ENCODE measurements around the gene OR51F1.
"Not testable (repeated sequence)": the region's sequence is repeated elsewhere in the genome, so short reads cannot be mapped to it uniquely, and the experiment has no call there.

Gene OR51F1

DNA sequence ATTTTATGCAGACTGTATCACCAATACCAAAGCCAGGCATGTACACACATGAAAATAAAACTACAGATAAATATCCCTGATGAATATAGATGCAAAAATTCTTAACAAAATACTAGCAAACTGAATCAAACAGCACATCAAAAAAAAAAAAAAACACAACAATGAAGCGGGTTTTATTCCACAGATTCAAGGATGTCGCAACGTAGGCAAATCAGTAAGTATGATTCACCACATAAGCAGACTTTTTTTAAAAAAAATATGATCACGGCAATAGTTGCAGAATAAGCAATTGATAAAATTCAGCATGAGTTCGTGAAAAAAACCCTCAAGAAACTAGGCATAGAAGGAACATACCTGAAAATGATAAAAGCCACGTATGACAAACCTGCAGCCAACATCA is 21.3 kb downstream of the OR51F1 start:
- no peak overlapping the region for H2AK5ac ChIP-seq (ENCODE audit: low read length, severe bottlenecking)
- WGBS = 62% methylated on average over 4 of the region's 6 CpGs
- no peak overlapping the region for H3K4me3 ChIP-seq (ENCODE audit: insufficient read depth in 1 of 2, low read depth in 1 of 2, low read length in 2 of 2)

GRCh38 chr11:4740735-4741134 is 29.0 kb downstream of the OR51F1 start:
- Histone ChIP-seq H3K9ac (ENCODE audit: low read length) (no peak overlapping the region), H3K4ac (ENCODE audit: low read depth in 1 of 2, low read length in 2 of 2) (no peak overlapping the region), H3K27me3 (ENCODE audit: control insufficient read depth in 1 of 2, insufficient read depth in 1 of 2, low read length in 2 of 2) (no peaks in the 10 kb centered on the region), H3K79me1 (replicated peaks; ENCODE audit: low read length, poor library complexity, severe bottlenecking) (no peaks in the 10 kb centered on the region), H2BK15ac (ENCODE audit: low read depth, poor library complexity, severe bottlenecking) (no peak overlapping the region), H2AFZ (ENCODE audit: low read depth, low read length) (no peak overlapping the region), H4K8ac (ENCODE audit: low read length) (no peak overlapping the region), H3K23ac (ENCODE audit: low read length in 2 of 2) (no peak overlapping the region), H3K4me3 (ENCODE audit: insufficient read depth in 1 of 2, low read depth in 1 of 2, low read length in 2 of 2) (no peak overlapping the region), H2BK5ac (ENCODE audit: low read depth, low read length, poor library complexity, severe bottlenecking) (no peak overlapping the region), H3K36me3 (ENCODE audit: control insufficient read depth in 1 of 2, insufficient read depth in 2 of 2, low read depth in 1 of 2, low read length in 2 of 2) (no peaks in the 10 kb centered on the region), H3K18ac (ENCODE audit: low read depth in 1 of 2, low read length in 2 of 2) (no peak overlapping the region), H3K27ac (ENCODE audit: low read length, poor library complexity, severe bottlenecking) (no peak overlapping the region), H2BK12ac (ENCODE audit: low read length in 2 of 2) (no peak overlapping the region), H2BK120ac (ENCODE audit: low read depth, low read length) (no peak overlapping the region), H3K4me1 (ENCODE audit: control insufficient read depth, insufficient read depth, low read depth, low read length) (no peaks in the 10 kb centered on the region), H2AK5ac (ENCODE audit: low read length, severe bottlenecking) (no peak overlapping the region), H3K4me2 (ENCODE audit: low read length, poor library complexity, severe bottlenecking) (no peak overlapping the region), H4K91ac (ENCODE audit: low read length) (no peak overlapping the region), H3K14ac (ENCODE audit: low read length in 2 of 2) (no peak overlapping the region), H3K9me3 (ENCODE audit: control insufficient read depth, low read length) (no peaks in the 10 kb centered on the region)
- DNase-seq = no peak
- 65% methylated on average over 2 of the region's 2 CpGs for WGBS

More for the DNA sequence above, 21.3 kb downstream of the OR51F1 start:
- no peak overlapping the region for H2AFZ ChIP-seq (ENCODE audit: low read depth, low read length)
- no peak overlapping the region for H2BK15ac ChIP-seq (ENCODE audit: low read depth, poor library complexity, severe bottlenecking)
- H3K27me3 ChIP-seq (ENCODE audit: control insufficient read depth in 1 of 2, insufficient read depth in 1 of 2, low read length in 2 of 2) = no peaks in the 10 kb centered on the region
- H4K91ac ChIP-seq (ENCODE audit: low read length) = no peak overlapping the region
- no peak overlapping the region for H2BK5ac ChIP-seq (ENCODE audit: low read depth, low read length, poor library complexity, severe bottlenecking)
- no peak overlapping the region for H2BK120ac ChIP-seq (ENCODE audit: low read depth, low read length)
- H3K4me1 ChIP-seq (ENCODE audit: control insufficient read depth, insufficient read depth, low read depth, low read length) = no peaks in the 10 kb centered on the region
- no peak overlapping the region for H3K14ac ChIP-seq (ENCODE audit: low read length in 2 of 2)
- no peaks in the 10 kb centered on the region for H3K9me3 ChIP-seq (ENCODE audit: control insufficient read depth, low read length)
- no peak overlapping the region for H4K8ac ChIP-seq (ENCODE audit: low read length)
- H3K9ac ChIP-seq (ENCODE audit: low read length) = no peak overlapping the region
- H3K36me3 ChIP-seq (ENCODE audit: control insufficient read depth in 1 of 2, insufficient read depth in 2 of 2, low read depth in 1 of 2, low read length in 2 of 2) = no peaks in the 10 kb centered on the region
- H3K79me1 ChIP-seq (replicated peaks; ENCODE audit: low read length, poor library complexity, severe bottlenecking) = no peaks in the 10 kb centered on the region
- no peak overlapping the region for H3K23ac ChIP-seq (ENCODE audit: low read length in 2 of 2)
- H3K4me2 ChIP-seq (ENCODE audit: low read length, poor library complexity, severe bottlenecking) = no peak overlapping the region
- H3K4ac ChIP-seq (ENCODE audit: low read depth in 1 of 2, low read length in 2 of 2) = no peak overlapping the region
- H3K18ac ChIP-seq (ENCODE audit: low read depth in 1 of 2, low read length in 2 of 2) = no peak overlapping the region
- H2BK12ac ChIP-seq (ENCODE audit: low read length in 2 of 2) = no peak overlapping the region
- DNase-seq = no peak
- no peak overlapping the region for H3K27ac ChIP-seq (ENCODE audit: low read length, poor library complexity, severe bottlenecking)

GRCh38 chr11:4727171-4727570 is 42.6 kb downstream of the OR51F1 start:
- Histone ChIP-seq H3K4me2 (ENCODE audit: low read length, poor library complexity, severe bottlenecking) (no peak overlapping the region), H2AK5ac (ENCODE audit: low read length, severe bottlenecking) (no peak overlapping the region), H3K36me3 (ENCODE audit: control insufficient read depth in 1 of 2, insufficient read depth in 2 of 2, low read depth in 1 of 2, low read length in 2 of 2) (no peaks in the 10 kb centered on the region), H2BK120ac (ENCODE audit: low read depth, low read length) (no peak overlapping the region), H3K14ac (ENCODE audit: low read length in 2 of 2) (no peak overlapping the region), H2BK15ac (ENCODE audit: low read depth, poor library complexity, severe bottlenecking) (no peak overlapping the region), H4K91ac (ENCODE audit: low read length) (no peak overlapping the region), H2AFZ (ENCODE audit: low read depth, low read length) (no peak overlapping the region), H3K9ac (ENCODE audit: low read length) (no peak overlapping the region), H3K4me3 (ENCODE audit: insufficient read depth in 1 of 2, low read depth in 1 of 2, low read length in 2 of 2) (no peak overlapping the region), H3K27me3 (ENCODE audit: control insufficient read depth in 1 of 2, insufficient read depth in 1 of 2, low read length in 2 of 2) (no peaks in the 10 kb centered on the region), H4K8ac (ENCODE audit: low read length) (no peak overlapping the region), H3K18ac (ENCODE audit: low read depth in 1 of 2, low read length in 2 of 2) (no peak overlapping the region), H3K27ac (ENCODE audit: low read length, poor library complexity, severe bottlenecking) (no peak overlapping the region), H3K4ac (ENCODE audit: low read depth in 1 of 2, low read length in 2 of 2) (no peak overlapping the region), H2BK5ac (ENCODE audit: low read depth, low read length, poor library complexity, severe bottlenecking) (no peak overlapping the region), H2BK12ac (ENCODE audit: low read length in 2 of 2) (no peak overlapping the region), H3K9me3 (ENCODE audit: control insufficient read depth, low read length) (no peaks in the 10 kb centered on the region), H3K23ac (ENCODE audit: low read length in 2 of 2) (no peak overlapping the region), H3K4me1 (ENCODE audit: control insufficient read depth, insufficient read depth, low read depth, low read length) (no peaks in the 10 kb centered on the region), H3K79me1 (replicated peaks; ENCODE audit: low read length, poor library complexity, severe bottlenecking) (no peaks in the 10 kb centered on the region)
- DNase-seq = no peak
- 80% methylated on average over 2 of the region's 2 CpGs for WGBS

DNA sequence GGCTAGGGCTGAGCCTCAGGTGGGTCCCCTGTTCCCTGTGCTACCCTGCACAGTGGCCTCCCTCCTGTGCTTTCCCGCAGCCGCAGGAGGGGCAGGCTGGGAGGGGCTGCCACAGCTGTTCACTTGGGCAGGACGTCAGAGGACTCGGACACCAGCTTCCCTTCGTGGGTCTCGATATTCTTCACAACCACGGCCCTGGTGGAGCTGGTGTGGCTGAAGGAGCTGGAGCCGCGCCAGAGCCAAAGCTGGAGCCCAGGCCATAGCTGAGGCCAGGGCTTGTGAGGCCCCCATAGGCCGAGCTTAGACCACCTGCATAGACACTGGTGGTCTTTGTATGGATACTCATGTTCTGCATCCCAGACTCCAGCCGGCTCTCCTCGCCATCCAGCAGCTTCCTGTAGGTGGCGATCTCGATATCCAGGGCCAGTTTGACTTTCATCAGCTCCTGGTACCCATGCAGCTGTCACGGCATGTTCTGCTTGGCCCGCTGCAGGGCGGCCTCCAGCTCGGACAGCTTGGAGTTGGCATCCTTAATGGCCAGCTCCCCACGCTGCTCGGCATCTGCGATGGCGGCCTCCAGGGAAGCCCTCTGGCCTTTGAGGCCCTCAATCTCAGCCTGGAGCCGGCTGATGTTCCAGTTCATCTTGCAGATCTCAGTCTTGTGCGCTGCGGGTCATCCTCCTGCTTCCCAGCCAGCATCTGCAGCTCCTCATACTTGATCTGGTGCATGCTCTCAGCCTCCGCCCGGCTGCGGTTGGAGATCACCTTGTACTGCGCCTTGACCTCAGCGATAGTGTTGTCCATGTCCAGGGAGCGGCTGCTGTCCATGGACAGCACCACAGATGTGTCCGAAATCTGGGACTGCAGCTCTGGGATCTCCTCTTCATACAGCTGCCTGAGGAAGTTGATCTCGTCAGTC is 46.9 kb downstream of the OR51F1 start:
- not testable (repeated sequence) for H4K91ac ChIP-seq (ENCODE audit: low read length); H3K4me1 ChIP-seq (ENCODE audit: control insufficient read depth, insufficient read depth, low read depth, low read length); H4K8ac ChIP-seq (ENCODE audit: low read length); H2AK5ac ChIP-seq (ENCODE audit: low read length, severe bottlenecking); DNase-seq; H3K4ac ChIP-seq (ENCODE audit: low read depth in 1 of 2, low read length in 2 of 2); H3K14ac ChIP-seq (ENCODE audit: low read length in 2 of 2); H2BK12ac ChIP-seq (ENCODE audit: low read length in 2 of 2); H3K27ac ChIP-seq (ENCODE audit: low read length, poor library complexity, severe bottlenecking); H3K4me2 ChIP-seq (ENCODE audit: low read length, poor library complexity, severe bottlenecking); H3K23ac ChIP-seq (ENCODE audit: low read length in 2 of 2); H2BK5ac ChIP-seq (ENCODE audit: low read depth, low read length, poor library complexity, severe bottlenecking); H3K79me1 ChIP-seq (replicated peaks; ENCODE audit: low read length, poor library complexity, severe bottlenecking); H3K27me3 ChIP-seq (ENCODE audit: control insufficient read depth in 1 of 2, insufficient read depth in 1 of 2, low read length in 2 of 2); H3K36me3 ChIP-seq (ENCODE audit: control insufficient read depth in 1 of 2, insufficient read depth in 2 of 2, low read depth in 1 of 2, low read length in 2 of 2); H3K9ac ChIP-seq (ENCODE audit: low read length); H2BK15ac ChIP-seq (ENCODE audit: low read depth, poor library complexity, severe bottlenecking); H3K18ac ChIP-seq (ENCODE audit: low read depth in 1 of 2, low read length in 2 of 2); H3K9me3 ChIP-seq (ENCODE audit: control insufficient read depth, low read length); H2AFZ ChIP-seq (ENCODE audit: low read depth, low read length); H3K4me3 ChIP-seq (ENCODE audit: insufficient read depth in 1 of 2, low read depth in 1 of 2, low read length in 2 of 2); H2BK120ac ChIP-seq (ENCODE audit: low read depth, low read length)
- 89% methylated on average over 33 of the region's 33 CpGs for WGBS
